NK-92 (cell line): ENCODE measurements around the gene MYO10.
"Not testable (repeated sequence)": the region's sequence is repeated elsewhere in the genome, so short reads cannot be mapped to it uniquely, and the experiment has no call there.

ENCODE experiments used
- DNase-seq: peaks from one replicate; lab custom pipeline; 2025; ENCODE audit not compliant: unreplicated experiment; lab: John Stamatoyannopoulos, UW

The MYO10 gene

GRCh38 chr5:16754601-16755000 is 181.5 kb downstream of the MYO10 start:
- no peak for DNase-seq

- DNase-seq = no peak
Observed at GRCh38 chr5:16754086-16754485, 182.0 kb downstream of the MYO10 start.

GRCh38 chr5:16750445-16750844 is 185.6 kb downstream of the MYO10 start:
- no peak for DNase-seq

- no peak for DNase-seq
Observed at GRCh38 chr5:16749626-16750025, 186.5 kb downstream of the MYO10 start.

- DNase-seq = no peak
Observed at GRCh38 chr5:16744164-16744880, 191.8 kb downstream of the MYO10 start.

- DNase-seq = no peak
Observed at GRCh38 chr5:16742938-16743337, 193.2 kb downstream of the MYO10 start.

GRCh38 chr5:16740811-16741392 is 195.2 kb downstream of the MYO10 start:
- DNase-seq = no peak

- no peak for DNase-seq
Observed at GRCh38 chr5:16740066-16740810, 195.8 kb downstream of the MYO10 start.

GRCh38 chr5:16738393-16738792 is 197.7 kb downstream of the MYO10 start:
- DNase-seq = not testable (repeated sequence)

- no peak for DNase-seq
Observed at GRCh38 chr5:16737620-16738364, 198.3 kb downstream of the MYO10 start.

- DNase-seq = no peak
Observed at GRCh38 chr5:16737209-16737608, 198.9 kb downstream of the MYO10 start.

- no peak for DNase-seq
Observed at GRCh38 chr5:16736158-16736995, 199.7 kb downstream of the MYO10 start.

- DNase-seq = no peak
Observed at GRCh38 chr5:16735101-16736060, 200.7 kb downstream of the MYO10 start.

- no peak for DNase-seq
Observed at GRCh38 chr5:16733331-16734006, 202.6 kb downstream of the MYO10 start.

- no peak for DNase-seq
Observed at GRCh38 chr5:16732356-16732755, 203.7 kb downstream of the MYO10 start.

GRCh38 chr5:16727755-16728325 is 208.2 kb downstream of the MYO10 start:
- no peak for DNase-seq

- no peak for DNase-seq
Observed at GRCh38 chr5:16726538-16726946, 209.5 kb downstream of the MYO10 start.

GRCh38 chr5:16725575-16725974 is 210.5 kb downstream of the MYO10 start:
- DNase-seq = no peak

GRCh38 chr5:16723821-16724220 is 212.3 kb downstream of the MYO10 start:
- DNase-seq = no peak
